Ascending aorta (tissue), 2 donors: ENCODE data around the gene ADGB. TPM values are rescaled to one million over a fixed set of nuclear protein-coding genes. Genes with fewer than 3 reads are reported as not detected.

Experiments
- DNase-seq, 2 donors: peaks; one replicate each; pipeline ENCODE4 v3.0.0-alpha.2; 2019; ENCODE audit warnings: low spot score in 2 of 2
- H3K27ac ChIP-seq, 2 donors: fragments of 200-600 bp; sonication (generic); one replicate each; pipeline ENCODE4 v1.5.1; 2016 to 2017; ENCODE audit warnings: mild to moderate bottlenecking in 1 of 2
- H3K27me3 ChIP-seq: fragments of 200-600 bp; sonication (generic); one replicate; pipeline ENCODE4 v1.5.1; 2017
- H3K36me3 ChIP-seq, 2 donors: fragments of 200-600 bp; sonication (generic); one replicate each; pipeline ENCODE4 v1.5.1; 2016
- H3K4me1 ChIP-seq, 2 donors: fragments of 200-600 bp; sonication (generic); one replicate each; pipeline ENCODE4 v1.5.1; 2016 to 2017; ENCODE audit warnings: mild to moderate bottlenecking in 1 of 2
- H3K4me3 ChIP-seq, 2 donors: fragments of 200-600 bp; sonication (generic); one replicate each; pipeline ENCODE4 v1.5.1; 2016 to 2017; ENCODE audit warnings: mild to moderate bottlenecking in 1 of 2
- H3K9me3 ChIP-seq, 2 donors: fragments of 200-600 bp; sonication (generic); one replicate each; pipeline ENCODE4 v1.5.1; 2016
- CTCF ChIP-seq, 3 experiments: fragments of 200-600 bp in 2 of 3; fragments of 450-650 bp in 1 of 3; sonication (generic) in 2 of 3; IDR thresholded peaks; one replicate each; pipeline ENCODE4 v1.5.1; 2016 to 2019; ENCODE audit warnings: antibody characterized with exemption in 3 of 3, mild to moderate bottlenecking in 1 of 3, moderate library complexity in 1 of 3
- intact Hi-C: fragments of 100-400 bp; cut with DNase I; formaldehyde crosslinking; loops from one replicate; pipeline ENCODE4 v1.15.1; 2023
- total RNA-seq: library from RNA; depleted of rRNA; stranded (reverse); fragments of >200 nt; gene quantifications from one replicate; pipeline ENCODE4 v1.1.0, GENCODE V29; 2016

ADGB gene
- total RNA-seq, 1 donor from 2014 or later, result not detected

GRCh38 chr6:146601352-146601751 is 2.6 kb downstream of the ADGB start:
- no peak overlapping the region for H3K4me3 ChIP-seq
- no peak for TF ChIP-seq CTCF (IDR thresholded peaks at IDR 0.05)
- no peak overlapping the region for H3K27ac ChIP-seq
- H3K27me3 ChIP-seq, result no peaks in the 10 kb centered on the region
- DNase-seq, result no peak
- H3K9me3 ChIP-seq, result no peaks in the 10 kb centered on the region
- H3K4me1 ChIP-seq, result no peaks in the 10 kb centered on the region
- no peaks in the 10 kb centered on the region for H3K36me3 ChIP-seq
- intact Hi-C loops, result no loop called here

DNA sequence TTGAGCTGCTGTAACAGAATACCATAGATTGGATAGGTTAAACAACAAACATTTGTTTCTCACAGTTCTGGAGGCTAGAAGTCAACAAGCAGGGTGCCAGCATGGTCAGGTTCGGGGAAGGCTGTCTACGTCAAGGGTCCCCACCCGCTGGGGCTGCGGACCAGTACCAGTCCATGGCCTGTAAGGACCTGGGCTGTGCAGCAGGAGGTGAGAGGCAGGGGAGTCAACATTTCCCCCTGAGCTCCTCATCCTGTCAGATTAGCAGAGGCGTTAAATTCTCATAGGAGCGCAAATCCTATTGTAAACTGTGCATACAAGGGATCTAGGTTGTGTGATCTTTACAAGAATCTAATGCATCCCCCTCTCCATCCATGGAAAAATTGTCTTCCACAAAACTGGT is 3.8 kb downstream of the ADGB start:
- Histone ChIP-seq H3K27me3 (no peaks in the 10 kb centered on the region), H3K4me3 (no peak overlapping the region), H3K36me3 (no peaks in the 10 kb centered on the region), H3K9me3 (no peaks in the 10 kb centered on the region), H3K27ac (no peak overlapping the region), H3K4me1 (no peaks in the 10 kb centered on the region)
- TF ChIP-seq CTCF (IDR thresholded peaks at IDR 0.05), result no peak
- intact Hi-C loops, result no loop called here
- DNase-seq, result no peak

- no peak overlapping the region for H3K4me3 ChIP-seq
- H3K4me1 ChIP-seq, result no peaks in the 10 kb centered on the region
- H3K27me3 ChIP-seq, result no peaks in the 10 kb centered on the region
- no peaks in the 10 kb centered on the region for H3K36me3 ChIP-seq
- no peak for TF ChIP-seq CTCF (IDR thresholded peaks at IDR 0.05)
- no peaks in the 10 kb centered on the region for H3K9me3 ChIP-seq
- no peak for DNase-seq
- H3K27ac ChIP-seq, result no peak overlapping the region
- intact Hi-C loops, result no loop called here
These were observed 15.2 kb downstream of the ADGB start for GRCh38 chr6:146613947-146614346.

DNA sequence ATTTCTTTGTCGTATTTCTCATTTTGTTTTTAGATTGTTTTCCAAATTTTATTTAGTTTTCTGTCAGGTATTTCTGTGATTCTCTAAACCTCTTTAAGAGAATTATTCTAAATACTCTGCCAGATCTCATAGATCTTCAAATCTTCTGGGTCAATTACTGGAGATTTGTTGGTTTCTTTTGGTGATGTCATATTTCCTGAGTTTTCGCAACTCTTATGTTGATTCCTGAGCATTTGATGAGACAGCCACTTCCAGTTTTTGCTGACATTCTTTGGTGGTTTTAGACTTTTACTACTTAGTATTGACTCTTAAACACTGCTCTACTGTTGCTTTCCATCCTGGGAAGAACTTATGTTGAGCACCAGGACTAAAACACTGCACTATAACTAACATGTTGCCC is 21.9 kb downstream of the ADGB start:
- no peaks in the 10 kb centered on the region for H3K36me3 ChIP-seq
- H3K4me3 ChIP-seq, result no peak overlapping the region
- H3K4me1 ChIP-seq, result no peaks in the 10 kb centered on the region
- no peaks in the 10 kb centered on the region for H3K9me3 ChIP-seq
- no peak for DNase-seq
- intact Hi-C loops, result no loop called here
- H3K27ac ChIP-seq, result no peak overlapping the region
- no peak for TF ChIP-seq CTCF (IDR thresholded peaks at IDR 0.05)
- H3K27me3 ChIP-seq, result no peaks in the 10 kb centered on the region

GRCh38 chr6:146628350-146628749 is 29.6 kb downstream of the ADGB start:
- Histone ChIP-seq H3K27me3 (no peaks in the 10 kb centered on the region), H3K27ac (no peak overlapping the region), H3K36me3 (no peaks in the 10 kb centered on the region), H3K4me3 (no peak overlapping the region), H3K9me3 (no peaks in the 10 kb centered on the region), H3K4me1 (no peaks in the 10 kb centered on the region)
- DNase-seq, result no peak
- no peak for TF ChIP-seq CTCF (IDR thresholded peaks at IDR 0.05)
- intact Hi-C loops, result no loop called here

DNA sequence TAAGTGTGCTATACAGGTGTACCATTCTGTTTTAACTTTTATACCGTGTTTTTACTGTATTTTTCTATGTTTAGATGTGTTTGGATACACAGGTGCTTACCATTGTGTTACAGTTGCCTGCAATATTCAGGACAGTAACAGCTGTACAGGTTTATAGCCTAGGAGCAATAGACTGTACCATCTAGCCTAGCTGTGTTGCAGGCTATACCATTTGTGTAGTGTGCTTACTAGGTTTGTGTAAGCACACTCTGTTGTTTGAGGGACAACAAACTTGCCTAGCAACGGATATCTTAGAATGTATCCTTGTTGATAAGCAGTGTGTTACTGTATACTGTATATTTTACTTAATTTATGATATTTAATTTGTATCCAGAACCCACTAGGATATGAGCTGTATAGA is 35.2 kb downstream of the ADGB start:
- no peak for DNase-seq
- Histone ChIP-seq H3K4me1 (no peaks in the 10 kb centered on the region), H3K36me3 (no peaks in the 10 kb centered on the region), H3K27ac (no peak overlapping the region), H3K9me3 (no peaks in the 10 kb centered on the region), H3K27me3 (no peaks in the 10 kb centered on the region), H3K4me3 (no peak overlapping the region)
- no peak for TF ChIP-seq CTCF (IDR thresholded peaks at IDR 0.05)
- intact Hi-C loops, result no loop called here
